HG02678 (cell line): Measurements from ENCODE around the gene G6PC2.
"Not testable (repeated sequence)": the region's sequence is repeated elsewhere in the genome, so short reads cannot be mapped to it uniquely, and the experiment has no call there.

ENCODE experiments used
- ATAC-seq: cut with Tn5 transposase; IDR thresholded peaks from one replicate; pipeline ENCODE4 v1.9.1; 2021; ENCODE audit warnings: mild to moderate bottlenecking, moderate library complexity; ENCODE audit not compliant: unreplicated experiment

Gene G6PC2

GRCh38 chr2:168903888-168904287 lies 2.8 kb downstream of the G6PC2 start:
- no peak for ATAC-seq

GRCh38 chr2:168904358-168904757 lies 3.3 kb downstream of the G6PC2 start:
- ATAC-seq, result no peak

- no peak for ATAC-seq
Observed at GRCh38 chr2:168907940-168908662, 7.0 kb downstream of the G6PC2 start.

GRCh38 chr2:168910330-168910729 lies 9.2 kb downstream of the G6PC2 start:
- ATAC-seq, result no peak

- ATAC-seq, result no peak
Observed at GRCh38 chr2:168912466-168912865, 11.4 kb downstream of the G6PC2 start.

GRCh38 chr2:168912901-168913369 lies 11.8 kb downstream of the G6PC2 start:
- no peak for ATAC-seq

GRCh38 chr2:168913495-168913894 lies 12.4 kb downstream of the G6PC2 start:
- no peak for ATAC-seq

- no peak for ATAC-seq
Observed at GRCh38 chr2:168915441-168916330, 14.6 kb downstream of the G6PC2 start.

- ATAC-seq, result no peak
Observed at GRCh38 chr2:168916331-168916675, 15.2 kb downstream of the G6PC2 start.

- ATAC-seq, result no peak
Observed at GRCh38 chr2:168920504-168921157, 19.5 kb downstream of the G6PC2 start.

- ATAC-seq, result no peak
Observed at GRCh38 chr2:168926621-168927386, 25.7 kb downstream of the G6PC2 start.

GRCh38 chr2:168928113-168928831 lies 27.2 kb downstream of the G6PC2 start:
- no peak for ATAC-seq

- ATAC-seq, result no peak
Observed at GRCh38 chr2:168929031-168929430, 27.9 kb downstream of the G6PC2 start.

GRCh38 chr2:168930242-168930641 lies 29.2 kb downstream of the G6PC2 start:
- ATAC-seq, result no peak

GRCh38 chr2:168932174-168932573 lies 31.1 kb downstream of the G6PC2 start:
- not testable (repeated sequence) for ATAC-seq

GRCh38 chr2:168934826-168935225 lies 33.7 kb downstream of the G6PC2 start:
- no peak for ATAC-seq

- no peak for ATAC-seq
Observed at GRCh38 chr2:168935810-168936581, 34.9 kb downstream of the G6PC2 start.

- no peak for ATAC-seq
Observed at GRCh38 chr2:168939061-168939460, 38.0 kb downstream of the G6PC2 start.

- ATAC-seq, result no peak
Observed at GRCh38 chr2:168939918-168940317, 38.8 kb downstream of the G6PC2 start.
